Kidney epithelial cell (primary cell): ENCODE data around the gene NPAS2. TPM values are rescaled to one million over a fixed set of nuclear protein-coding genes. Genes with fewer than 3 reads are reported as not detected.

Source experiments
- DNase-seq: peaks from one replicate; pipeline ENCODE4 v3.0.0-alpha.2; 2010; ENCODE audit warnings: low read depth
- H3K27me3 ChIP-seq: 2 replicates; pipeline ENCODE4 v1.6.0; 2011; ENCODE audit warnings: low read length; ENCODE audit not compliant: control insufficient read depth, insufficient read depth
- H3K36me3 ChIP-seq: 2 replicates; pipeline ENCODE4 v1.5.1; 2011; ENCODE audit warnings: low read length; ENCODE audit not compliant: control insufficient read depth, insufficient read depth
- H3K4me3 ChIP-seq: 2 replicates; pipeline ENCODE4 v1.5.1; 2011; ENCODE audit warnings: low read depth, mild to moderate bottlenecking, control low read depth, low read length
- CTCF ChIP-seq: IDR thresholded peaks from 2 replicates; pipeline ENCODE4 v1.5.1; 2011; ENCODE audit warnings: mild to moderate bottlenecking, moderate library complexity, low read length, control low read depth, inconsistent platforms; ENCODE audit not compliant: insufficient read depth, poor library complexity, severe bottlenecking
- total RNA-seq: library from RNA; depleted of rRNA; stranded (reverse); fragments of >200 nt; gene quantifications from 2 replicates; pipeline ENCODE4 v1.2.3, GENCODE V29; 2015

The NPAS2 gene
- total RNA-seq, 1 donor from 2014 or later, result 11.2 TPM

GRCh38 chr2:100808582-100808981, 11.4 kb upstream of the NPAS2 start:
- no peak for TF ChIP-seq CTCF
- no peak overlapping the region for H3K4me3 ChIP-seq
- no peaks in the 10 kb centered on the region for H3K27me3 ChIP-seq
- DNase-seq, result no peak
- H3K36me3 ChIP-seq, result no peaks in the 10 kb centered on the region

- no peak for TF ChIP-seq CTCF
- no peaks in the 10 kb centered on the region for H3K36me3 ChIP-seq
- no peak overlapping the region for H3K4me3 ChIP-seq
- no peaks in the 10 kb centered on the region for H3K27me3 ChIP-seq
- no peak for DNase-seq
Measured at GRCh38 chr2:100809506-100809905, 10.4 kb upstream of the NPAS2 start.

GRCh38 chr2:100810603-100811145, 9.3 kb upstream of the NPAS2 start:
- Histone ChIP-seq H3K36me3 (no peaks in the 10 kb centered on the region), H3K27me3 (no peaks in the 10 kb centered on the region), H3K4me3 (no peak overlapping the region)
- no peak for DNase-seq
- TF ChIP-seq CTCF, result no peak

- no peak overlapping the region for H3K4me3 ChIP-seq
- H3K36me3 ChIP-seq, result no peaks in the 10 kb centered on the region
- no peak for TF ChIP-seq CTCF
- DNase-seq, result no peak
- H3K27me3 ChIP-seq, result no peaks in the 10 kb centered on the region
Measured at GRCh38 chr2:100812116-100812515, 7.8 kb upstream of the NPAS2 start.

- Histone ChIP-seq H3K27me3 (no peaks in the 10 kb centered on the region), H3K4me3 (no peak overlapping the region), H3K36me3 (no peaks in the 10 kb centered on the region)
- no peak for TF ChIP-seq CTCF
- DNase-seq, result no peak
Measured at GRCh38 chr2:100812573-100812972, 7.4 kb upstream of the NPAS2 start.

- DNase-seq, result no peak
- Histone ChIP-seq H3K36me3 (no peaks in the 10 kb centered on the region), H3K4me3 (no peak overlapping the region), H3K27me3 (no peaks in the 10 kb centered on the region)
- no peak for TF ChIP-seq CTCF
Measured at GRCh38 chr2:100813527-100813926, 6.4 kb upstream of the NPAS2 start.
